Stimulated activated CD8-positive, alpha-beta memory T cell treated with anti-CD3 and anti-CD28 coated beads, Interleukin-2, amount 100 ng/mL, for 1 hour (primary cell): ENCODE data around the gene ODF4.
"Not testable (repeated sequence)": the region's sequence is repeated elsewhere in the genome, so short reads cannot be mapped to it uniquely, and the experiment has no call there.

Source experiments
- DNase-seq, 2 donors: peaks; one replicate each; pipeline ENCODE4 v3.0.0-alpha.2; 2020; ENCODE audit warnings: low read depth in 2 of 2

The ODF4 gene

GRCh38 chr17:8393470-8394231 is 54.0 kb downstream of the ODF4 start:
- DNase-seq: no peak

GRCh38 chr17:8394497-8394896 is 54.9 kb downstream of the ODF4 start:
- not testable (repeated sequence) for DNase-seq
